ENCODE data around the gene GRIN3B. TPM values are rescaled to one million over a fixed set of nuclear protein-coding genes. Genes with fewer than 3 reads are reported as not detected.

GRIN3B gene
- total RNA-seq, 2 donors from 2014 or later: 2.0 TPM

- no peak overlapping the region for H3K4me3 Mint-ChIP-seq
- H3K4me1 Mint-ChIP-seq: no peaks in the 10 kb centered on the region
- no peak for DNase-seq
- Histone ChIP-seq H3K9me3 (ENCODE audit: control insufficient read depth, low read length) (no peaks in the 10 kb centered on the region), H3K27me3 (ENCODE audit: control insufficient read depth, insufficient read depth, low read length, poor library complexity, severe bottlenecking) (peaks cover 32% of the 10 kb centered on the region), H3K9ac (ENCODE audit: extremely low read depth, low read length, poor library complexity, severe bottlenecking) (no peak overlapping the region), H3K4me1 (ENCODE audit: control insufficient read depth, insufficient read depth, low read length) (no peaks in the 10 kb centered on the region), H3K36me3 (ENCODE audit: control insufficient read depth, insufficient read depth, low read length) (no peaks in the 10 kb centered on the region), H3K27ac (ENCODE audit: low read depth, low read length) (no peak overlapping the region), H3K4me3 (ENCODE audit: low read length) (no peak overlapping the region)
- no peak for TF ChIP-seq CTCF (conservative IDR thresholded peaks at IDR 0.05)
- 92 to 93% methylated on average over 21 to 37 of the region's 37 CpGs for WGBS, 2 experiments (ENCODE audit: insufficient coverage in 1 of 2, insufficient read length in 1 of 2)
- H3K27ac Mint-ChIP-seq: no peak overlapping the region
- H3K36me3 Mint-ChIP-seq (ENCODE audit: low read depth): peaks cover 9% of the 10 kb centered on the region
- peaks cover 8% of the 10 kb centered on the region for H3K9me3 Mint-ChIP-seq
- H3K27me3 Mint-ChIP-seq (ENCODE audit: insufficient read depth): peaks cover 31% of the 10 kb centered on the region
Measured at GRCh38 chr19:1003283-1003682, 3.1 kb downstream of the GRIN3B start.

DNA sequence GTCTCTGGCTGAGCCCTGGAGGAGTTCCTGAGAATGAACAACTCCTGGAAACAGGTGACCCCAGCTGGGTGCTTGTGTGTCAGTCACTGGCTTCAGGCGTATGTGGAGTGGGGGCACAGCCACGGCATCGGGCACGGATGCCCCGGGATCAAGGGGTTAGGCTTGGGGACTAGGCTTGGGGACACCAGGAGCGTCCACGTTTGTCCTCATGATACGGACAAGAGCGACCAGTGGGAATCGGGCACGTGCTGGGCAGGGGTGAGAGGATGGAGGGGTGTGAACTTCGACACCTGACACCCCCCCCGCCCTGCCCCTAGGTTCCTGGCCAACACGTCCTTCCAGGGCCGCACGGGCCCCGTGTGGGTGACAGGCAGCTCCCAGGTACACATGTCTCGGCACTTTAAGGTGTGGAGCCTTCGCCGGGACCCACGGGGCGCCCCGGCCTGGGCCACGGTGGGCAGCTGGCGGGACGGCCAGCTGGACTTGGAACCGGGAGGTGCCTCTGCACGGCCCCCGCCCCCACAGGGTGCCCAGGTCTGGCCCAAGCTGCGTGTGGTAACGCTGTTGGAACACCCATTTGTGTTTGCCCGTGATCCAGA lies 4.1 kb downstream of the GRIN3B start:
- H3K4me3 ChIP-seq (ENCODE audit: low read length): no peak overlapping the region
- DNase-seq: no peak
- peaks cover 22% of the 10 kb centered on the region for H3K27me3 ChIP-seq (ENCODE audit: control insufficient read depth, insufficient read depth, low read length, poor library complexity, severe bottlenecking)
- Mint-ChIP-seq H3K9me3 (peaks cover 8% of the 10 kb centered on the region), H3K27me3 (ENCODE audit: insufficient read depth) (peaks cover 22% of the 10 kb centered on the region), H3K27ac (no peak overlapping the region), H3K36me3 (ENCODE audit: low read depth) (peaks cover 12% of the 10 kb centered on the region), H3K4me1 (no peaks in the 10 kb centered on the region), H3K4me3 (no peak overlapping the region)
- no peaks in the 10 kb centered on the region for H3K9me3 ChIP-seq (ENCODE audit: control insufficient read depth, low read length)
- no peaks in the 10 kb centered on the region for H3K36me3 ChIP-seq (ENCODE audit: control insufficient read depth, insufficient read depth, low read length)
- no peak overlapping the region for H3K27ac ChIP-seq (ENCODE audit: low read depth, low read length)
- 90 to 93% methylated on average over 20 to 32 of the region's 32 CpGs for WGBS, 2 experiments (ENCODE audit: insufficient coverage in 1 of 2, insufficient read length in 1 of 2)
- TF ChIP-seq CTCF (conservative IDR thresholded peaks at IDR 0.05): no peak
- H3K4me1 ChIP-seq (ENCODE audit: control insufficient read depth, insufficient read depth, low read length): no peaks in the 10 kb centered on the region
- H3K9ac ChIP-seq (ENCODE audit: extremely low read depth, low read length, poor library complexity, severe bottlenecking): no peak overlapping the region

- Histone ChIP-seq H3K36me3 (ENCODE audit: control insufficient read depth, insufficient read depth, low read length) (no peaks in the 10 kb centered on the region), H3K9me3 (ENCODE audit: control insufficient read depth, low read length) (no peaks in the 10 kb centered on the region), H3K9ac (ENCODE audit: extremely low read depth, low read length, poor library complexity, severe bottlenecking) (no peak overlapping the region), H3K4me3 (ENCODE audit: low read length) (no peak overlapping the region), H3K27ac (ENCODE audit: low read depth, low read length) (no peak overlapping the region), H3K27me3 (ENCODE audit: control insufficient read depth, insufficient read depth, low read length, poor library complexity, severe bottlenecking) (peaks cover 17% of the 10 kb centered on the region), H3K4me1 (ENCODE audit: control insufficient read depth, insufficient read depth, low read length) (no peaks in the 10 kb centered on the region)
- H3K36me3 Mint-ChIP-seq (ENCODE audit: low read depth): peaks cover 12% of the 10 kb centered on the region
- DNase-seq: no peak
- 91 to 93% methylated on average over 33 to 70 of the region's 70 CpGs for WGBS, 2 experiments (ENCODE audit: insufficient coverage in 1 of 2, insufficient read length in 1 of 2)
- H3K9me3 Mint-ChIP-seq: peaks cover 8% of the 10 kb centered on the region
- H3K4me3 Mint-ChIP-seq: no peak overlapping the region
- peak overlapping the region; percentile 27 for H3K27ac Mint-ChIP-seq
- no peak for TF ChIP-seq CTCF (conservative IDR thresholded peaks at IDR 0.05)
- peaks cover 17% of the 10 kb centered on the region for H3K27me3 Mint-ChIP-seq (ENCODE audit: insufficient read depth)
- H3K4me1 Mint-ChIP-seq: no peaks in the 10 kb centered on the region
Measured at GRCh38 chr19:1004803-1005664, 4.8 kb downstream of the GRIN3B start.

Data from endodermal cell (in vitro differentiated cells).